Measurements from ENCODE around the gene KIF12.
"Not testable (repeated sequence)": the region's sequence is repeated elsewhere in the genome, so short reads cannot be mapped to it uniquely, and the experiment has no call there.

The KIF12 gene

GRCh38 chr9:114085387-114085789 is 13.7 kb downstream of the KIF12 start:
- no peak for DNase-seq

GRCh38 chr9:114084282-114085073 is 14.6 kb downstream of the KIF12 start:
- no peak for DNase-seq

GRCh38 chr9:114083666-114084065 is 15.4 kb downstream of the KIF12 start:
- DNase-seq = no peak

- DNase-seq = not testable (repeated sequence)
Observed at GRCh38 chr9:114082763-114083412, 16.2 kb downstream of the KIF12 start.

GRCh38 chr9:114082017-114082762 is 16.9 kb downstream of the KIF12 start:
- peak in 55 of 58 donors; percentile 25 to 93 (median 74) for DNase-seq

- DNase-seq = no peak
Observed at GRCh38 chr9:114081441-114082016, 17.6 kb downstream of the KIF12 start.

GRCh38 chr9:114080773-114081440 is 18.2 kb downstream of the KIF12 start:
- DNase-seq = no peak

- no peak for DNase-seq
Observed at GRCh38 chr9:114080195-114080772, 18.8 kb downstream of the KIF12 start.

GRCh38 chr9:114078781-114079156 is 20.3 kb downstream of the KIF12 start:
- no peak for DNase-seq

GRCh38 chr9:114078021-114078780 is 20.9 kb downstream of the KIF12 start, which contains the start of gene AMBP:
Gene AMBP (minus strand): TSS chr9:114078300. CDS start chr9:114078209, 91 bp downstream.
- DNase-seq = no peak

- DNase-seq = no peak
Observed at GRCh38 chr9:114077162-114077837, 21.8 kb downstream of the KIF12 start.

GRCh38 chr9:114076237-114077161 is 22.6 kb downstream of the KIF12 start:
- no peak for DNase-seq

- no peak for DNase-seq
Observed at GRCh38 chr9:114075602-114076001, 23.5 kb downstream of the KIF12 start.

GRCh38 chr9:114072184-114073140 is 26.6 kb downstream of the KIF12 start:
- DNase-seq = peak in 42 of 58 donors; percentile 5 to 76 (median 30)

- no peak for DNase-seq
Observed at GRCh38 chr9:114071197-114071795, 27.8 kb downstream of the KIF12 start.

Measured in anterior cingulate cortex (tissue), 58 donors.